Measurements from ENCODE around the gene ZBTB45. TPM values are rescaled to one million over a fixed set of nuclear protein-coding genes. Genes with fewer than 3 reads are reported as not detected.

ZBTB45 gene
- total RNA-seq, result 22.8 and 26.3 TPM in 2 replicates
- 29.4 and 34.6 TPM in 2 replicates for polyA plus RNA-seq

- peak; percentile 96 to 98 for DNase-seq (ENCODE audit: low read depth in 1 of 2, low spot score in 1 of 2)
- H3K27me3 ChIP-seq, result no peaks in the 10 kb centered on the region
- H3K9me3 ChIP-seq (ENCODE audit: low read depth), result no peaks in the 10 kb centered on the region
- TF ChIP-seq CTCF (IDR thresholded peaks at IDR 0.05; ENCODE audit: low read depth, low read length), result peak; percentile 66
- H3K36me3 ChIP-seq, result peaks cover 13% of the 10 kb centered on the region
- H3K27ac ChIP-seq, result peak within 1 kb of the TSS; percentile 92
- H3K4me3 ChIP-seq, result peak within 1 kb of the TSS; percentile 76
- peaks cover 15% of the 10 kb centered on the region for H3K4me1 ChIP-seq (ENCODE audit: low read depth)
Observed at GRCh38 chr19:58519355-58520256, at the start of gene ZBTB45. Gene ZBTB45 (minus strand): TSS chr19:58519810. CDS start chr19:58517673, 2,137 bp downstream.

- TF ChIP-seq CTCF (IDR thresholded peaks at IDR 0.05; ENCODE audit: low read depth, low read length), result no peak
- no peak for DNase-seq (ENCODE audit: low read depth in 1 of 2, low spot score in 1 of 2)
- H3K4me1 ChIP-seq (ENCODE audit: low read depth), result no peaks in the 10 kb centered on the region
- no peaks in the 10 kb centered on the region for H3K9me3 ChIP-seq (ENCODE audit: low read depth)
- no peaks in the 10 kb centered on the region for H3K27me3 ChIP-seq
- no peaks in the 10 kb centered on the region for H3K36me3 ChIP-seq
- no peak overlapping the region for H3K4me3 ChIP-seq
- H3K27ac ChIP-seq, result no peak overlapping the region
Observed at GRCh38 chr19:58568453-58569130, 49.0 kb upstream of the ZBTB45 start.

- Histone ChIP-seq H3K4me3 (no peak overlapping the region), H3K27me3 (no peaks in the 10 kb centered on the region), H3K36me3 (no peaks in the 10 kb centered on the region), H3K4me1 (ENCODE audit: low read depth) (peaks cover 9% of the 10 kb centered on the region), H3K27ac (no peak overlapping the region), H3K9me3 (ENCODE audit: low read depth) (no peaks in the 10 kb centered on the region)
- no peak for TF ChIP-seq CTCF (IDR thresholded peaks at IDR 0.05; ENCODE audit: low read depth, low read length)
- DNase-seq (ENCODE audit: low read depth in 1 of 2, low spot score in 1 of 2), result no peak
Observed at GRCh38 chr19:58566989-58567388, 47.4 kb upstream of the ZBTB45 start.

- H3K4me3 ChIP-seq, result no peak overlapping the region
- H3K27me3 ChIP-seq, result no peaks in the 10 kb centered on the region
- H3K9me3 ChIP-seq (ENCODE audit: low read depth), result no peaks in the 10 kb centered on the region
- H3K27ac ChIP-seq, result no peak overlapping the region
- peaks cover 14% of the 10 kb centered on the region for H3K4me1 ChIP-seq (ENCODE audit: low read depth)
- no peaks in the 10 kb centered on the region for H3K36me3 ChIP-seq
- DNase-seq (ENCODE audit: low read depth in 1 of 2, low spot score in 1 of 2), result no peak
- TF ChIP-seq CTCF (IDR thresholded peaks at IDR 0.05; ENCODE audit: low read depth, low read length), result no peak
Observed at GRCh38 chr19:58563823-58564222, 44.2 kb upstream of the ZBTB45 start.

GRCh38 chr19:58563034-58563573, 43.5 kb upstream of the ZBTB45 start:
- TF ChIP-seq CTCF (IDR thresholded peaks at IDR 0.05; ENCODE audit: low read depth, low read length), result no peak
- Histone ChIP-seq H3K27me3 (no peaks in the 10 kb centered on the region), H3K4me1 (ENCODE audit: low read depth) (peaks cover 14% of the 10 kb centered on the region), H3K27ac (no peak overlapping the region), H3K9me3 (ENCODE audit: low read depth) (no peaks in the 10 kb centered on the region), H3K36me3 (no peaks in the 10 kb centered on the region), H3K4me3 (peak overlapping the region; percentile 15)
- DNase-seq (ENCODE audit: low read depth in 1 of 2, low spot score in 1 of 2), result peak in 1 of 2 donors; percentile 21

All from cardiac muscle cell (in vitro differentiated cells and primary cell).